NOMO-1 (cell line): ENCODE results near the gene GFRA1.
"Not testable (repeated sequence)": the region's sequence is repeated elsewhere in the genome, so short reads cannot be mapped to it uniquely, and the experiment has no call there.

Experiments used
- DNase-seq, 2 experiments: peaks; one replicate each; lab custom pipeline; 2025; ENCODE audit not compliant: unreplicated experiment in 2 of 2; lab: John Stamatoyannopoulos, UW

Gene GFRA1

GRCh38 chr10:116201670-116202430 lies 71.2 kb downstream of the GFRA1 start:
- no peak for DNase-seq

GRCh38 chr10:116201011-116201410 lies 72.0 kb downstream of the GFRA1 start:
- DNase-seq: no peak

- DNase-seq: no peak
Measured at GRCh38 chr10:116198676-116199035, 74.3 kb downstream of the GFRA1 start.

DNA sequence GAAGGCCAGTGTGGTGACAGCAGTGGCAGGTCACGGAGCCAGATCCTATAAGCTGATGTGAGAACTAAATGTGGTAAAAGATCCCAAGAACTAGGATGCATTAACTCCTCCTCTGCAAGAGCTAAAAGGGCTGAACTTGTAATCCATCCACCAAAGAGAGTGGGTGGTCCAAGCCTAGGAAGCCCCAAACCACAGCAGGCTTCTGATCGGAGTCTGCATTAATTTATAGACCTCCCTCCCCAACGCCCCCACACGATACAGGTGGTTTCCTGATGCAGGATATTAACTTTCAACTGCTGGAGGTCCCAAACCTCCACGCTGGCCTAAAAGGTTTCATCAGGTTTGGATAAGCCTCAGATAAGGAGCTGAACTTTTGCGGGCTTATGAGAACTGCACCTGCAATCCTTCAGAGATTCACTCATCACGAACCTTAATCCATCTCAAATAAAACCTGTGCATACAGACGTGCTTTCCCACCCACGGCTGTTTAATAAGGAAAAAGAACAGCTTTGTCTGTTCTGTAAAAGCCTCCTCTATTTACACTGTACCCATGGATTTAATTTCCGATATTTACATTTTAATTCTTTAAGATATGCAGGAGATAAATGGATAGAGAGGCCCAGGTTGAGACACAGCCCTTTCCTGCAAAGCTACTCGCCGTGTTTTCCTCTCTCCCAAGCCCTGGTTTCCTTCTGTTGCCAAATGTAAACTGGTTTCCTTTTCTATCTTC lies 74.9 kb downstream of the GFRA1 start:
- no peak for DNase-seq

DNA sequence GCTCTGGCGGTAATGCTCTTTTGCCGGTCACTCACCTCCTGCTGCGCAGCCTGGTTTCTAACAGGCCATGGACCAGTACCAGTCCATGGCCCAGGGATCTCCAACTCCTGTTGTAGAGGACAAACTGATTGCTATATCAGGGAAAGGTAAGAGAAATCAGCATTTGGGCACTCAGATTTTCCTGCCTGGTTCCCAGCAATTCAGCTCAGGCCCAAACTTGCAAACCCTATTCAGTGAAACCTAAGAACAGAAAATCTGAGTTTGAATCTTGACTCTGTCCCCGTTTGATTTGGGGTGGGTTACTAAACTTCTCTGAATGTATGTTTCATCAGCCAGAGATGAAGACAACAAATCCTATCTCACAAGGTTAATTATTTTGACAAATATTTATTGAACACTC lies 77.4 kb downstream of the GFRA1 start:
- DNase-seq: no peak

DNA sequence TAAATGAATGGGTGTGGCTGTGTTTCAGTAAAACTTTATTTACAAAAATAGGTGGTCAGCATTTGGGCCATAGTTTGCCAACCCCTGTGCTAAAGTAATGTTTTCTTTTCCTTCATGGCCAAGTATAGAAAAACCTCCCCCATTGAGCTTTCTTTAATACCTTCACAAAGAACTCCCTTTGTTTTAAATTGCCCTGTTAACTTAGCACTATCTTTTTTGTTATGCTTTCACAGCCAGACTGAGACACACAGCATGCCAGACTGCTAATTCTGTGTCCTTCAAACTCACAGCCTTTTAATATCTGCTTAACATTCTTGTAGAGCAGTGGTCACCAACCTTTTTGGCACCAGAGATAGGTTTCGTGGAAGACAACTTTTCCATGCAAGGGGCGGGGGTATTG lies 78.0 kb downstream of the GFRA1 start:
- DNase-seq: no peak

GRCh38 chr10:116194061-116194460 lies 78.9 kb downstream of the GFRA1 start:
- no peak for DNase-seq

DNA sequence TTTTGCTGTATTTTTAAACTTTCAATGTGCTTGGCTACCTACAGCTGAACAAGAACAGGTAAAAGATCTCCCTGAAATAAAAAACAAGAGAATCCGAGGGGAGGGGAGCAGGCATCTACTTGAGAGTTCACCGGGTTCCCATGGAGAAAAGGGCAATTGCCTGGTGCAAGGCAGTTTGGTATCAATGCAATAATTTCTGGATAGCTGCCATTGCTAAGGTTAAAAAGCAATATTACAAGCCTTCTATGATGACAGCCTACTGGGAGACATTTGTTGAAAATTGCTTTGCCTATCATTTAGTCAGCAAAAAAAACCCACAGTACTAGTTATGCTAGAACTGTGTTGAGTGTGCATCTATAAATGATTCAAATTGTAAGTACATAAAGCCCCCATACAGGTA lies 82.1 kb downstream of the GFRA1 start:
- no peak for DNase-seq

DNA sequence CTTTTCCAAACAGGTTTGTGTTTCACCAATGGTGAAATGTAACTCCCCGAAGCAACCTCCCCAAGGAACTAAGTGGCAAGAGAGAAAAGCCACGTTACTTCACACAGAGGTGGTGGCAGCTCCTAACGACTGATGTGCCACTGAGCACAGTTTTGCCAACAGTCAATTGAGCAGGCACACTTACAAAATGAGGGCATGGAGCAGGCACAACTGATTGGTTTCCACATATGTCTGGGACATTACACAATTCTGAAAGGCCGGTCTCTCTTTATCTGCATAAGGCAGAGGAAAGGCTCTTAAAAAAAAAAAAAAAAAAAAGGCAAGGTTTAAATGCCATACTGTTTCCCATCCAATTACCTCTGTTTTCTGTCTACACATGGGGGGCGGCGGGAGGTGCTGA lies 86.7 kb downstream of the GFRA1 start:
- no peak for DNase-seq

DNA sequence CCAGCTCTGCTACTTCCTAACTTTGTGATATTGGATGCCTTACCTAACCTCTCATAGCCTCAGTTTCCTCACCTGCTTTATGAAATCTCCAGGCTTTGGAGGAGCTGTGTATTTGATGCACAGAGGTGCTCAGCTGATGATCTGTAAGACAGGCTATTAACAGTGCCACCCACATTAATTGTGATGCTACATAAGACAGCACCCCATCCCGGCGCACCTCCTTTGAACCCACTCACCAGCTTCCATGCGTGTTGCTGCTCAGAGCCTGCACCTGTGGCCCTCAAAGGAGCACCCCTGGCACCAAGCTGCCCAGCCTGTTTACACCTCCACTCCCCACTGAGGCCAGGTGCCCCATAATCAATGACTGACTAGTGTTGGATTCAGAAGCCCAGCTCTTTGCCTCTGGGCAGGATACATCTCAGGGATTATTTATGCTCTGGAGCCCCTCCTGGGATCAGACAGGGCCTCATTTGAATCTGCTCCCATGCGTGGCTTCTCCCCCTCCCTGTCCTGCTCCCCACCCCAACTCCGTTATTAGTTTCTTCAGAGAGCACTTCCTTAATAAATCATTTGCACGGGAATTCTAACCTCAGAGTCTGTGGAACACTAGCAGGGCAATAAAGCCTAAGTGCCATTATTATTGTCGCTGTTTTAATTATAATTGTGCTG lies 87.7 kb downstream of the GFRA1 start:
- DNase-seq: no peak

DNA sequence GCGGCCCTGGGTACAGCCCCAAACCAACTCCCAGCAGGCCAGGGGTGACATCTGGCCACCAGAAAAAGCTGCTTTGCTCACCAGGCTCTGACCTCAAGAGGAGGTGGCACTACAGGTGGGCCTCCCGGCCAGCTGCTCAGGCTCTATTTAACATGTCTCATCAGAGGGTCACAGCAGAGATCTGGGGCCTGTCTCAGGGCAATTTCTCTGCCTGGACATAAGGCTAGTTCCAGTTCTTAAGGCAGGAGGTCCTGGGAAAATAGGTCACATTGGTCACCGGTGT lies 88.6 kb downstream of the GFRA1 start:
- DNase-seq: no peak

DNA sequence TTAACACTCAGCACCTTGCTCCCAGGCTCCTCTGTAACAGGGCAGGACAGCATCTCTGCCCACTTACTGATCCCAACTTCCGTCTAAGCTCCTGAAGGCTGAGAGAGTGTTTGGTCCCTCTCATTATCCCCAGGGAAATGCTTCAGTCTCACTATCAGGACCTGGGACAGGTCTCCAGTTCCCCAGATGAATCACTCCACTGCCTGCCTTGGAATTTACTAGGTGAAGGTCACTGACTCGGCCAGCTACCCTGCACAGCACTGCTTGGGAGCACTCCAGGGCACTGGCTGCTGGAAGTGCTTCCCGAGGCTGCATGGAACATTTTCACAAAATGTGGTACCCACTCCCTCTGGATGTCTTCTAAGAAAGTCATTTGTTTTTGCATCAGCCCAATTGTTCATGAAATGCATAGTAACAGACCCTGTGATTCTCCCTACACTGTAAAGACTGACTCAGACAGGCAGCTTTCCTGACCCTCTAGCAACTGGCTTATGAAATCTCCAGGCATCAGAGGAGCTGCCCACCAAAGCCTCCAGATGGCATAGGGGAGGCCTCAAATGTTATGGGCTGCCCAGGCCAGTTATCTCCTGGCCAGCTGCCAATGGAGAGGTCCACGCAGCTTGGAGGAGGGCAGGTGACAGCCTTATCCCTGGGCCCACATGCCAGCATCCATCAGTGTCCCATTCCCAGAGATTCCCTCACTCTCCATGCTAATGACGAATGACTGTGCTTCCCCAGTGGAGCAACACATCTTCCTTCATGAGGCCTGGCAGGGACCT lies 89.1 kb downstream of the GFRA1 start:
- DNase-seq: no peak

DNA sequence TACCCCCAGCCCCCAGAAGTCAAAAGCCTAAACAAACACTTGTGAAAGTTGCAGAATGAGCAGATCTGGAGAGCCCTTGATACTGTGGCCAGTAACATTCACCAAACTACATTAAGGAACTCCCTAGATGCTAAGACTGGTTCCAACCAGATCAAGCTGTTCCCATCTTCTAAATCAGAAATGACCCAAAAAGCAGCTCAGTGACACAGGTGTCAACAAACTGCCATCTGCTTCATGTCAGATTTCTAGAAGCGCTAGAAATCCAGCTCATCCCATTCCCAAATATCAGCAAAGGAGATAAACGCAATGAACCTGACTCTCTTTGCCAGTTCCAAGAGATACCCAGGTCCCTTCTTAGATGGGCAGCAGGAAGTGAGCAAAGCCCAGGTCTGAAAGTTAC lies 90.6 kb downstream of the GFRA1 start:
- DNase-seq: no peak

- no peak for DNase-seq
Measured at GRCh38 chr10:116178086-116178605, 94.9 kb downstream of the GFRA1 start.

- DNase-seq: no peak
Measured at GRCh38 chr10:116175231-116175630, 97.8 kb downstream of the GFRA1 start.

DNA sequence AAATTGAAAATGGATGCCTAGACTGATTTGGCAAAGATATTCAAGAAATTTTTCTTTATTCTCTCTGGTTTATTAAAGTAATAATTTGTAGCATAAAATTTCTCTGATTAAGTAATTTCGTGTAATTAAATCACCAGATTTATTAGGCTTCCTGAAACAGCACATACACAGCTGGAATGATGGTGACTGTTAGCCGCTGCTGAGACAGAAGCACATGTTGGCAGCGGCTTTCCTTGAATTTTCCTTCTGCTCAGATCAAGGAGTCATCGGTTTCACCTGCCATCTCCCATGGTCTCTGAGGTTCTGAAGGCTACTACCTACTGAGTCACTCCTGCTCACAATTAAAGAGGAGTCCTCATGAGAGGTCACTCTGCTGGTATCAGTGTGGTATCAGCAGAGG lies 101.5 kb downstream of the GFRA1 start:
- no peak for DNase-seq

- no peak for DNase-seq
Measured at GRCh38 chr10:116170815-116171250, 102.2 kb downstream of the GFRA1 start.

GRCh38 chr10:116169782-116170445 lies 103.1 kb downstream of the GFRA1 start:
- no peak for DNase-seq

GRCh38 chr10:116168745-116169144 lies 104.3 kb downstream of the GFRA1 start:
- no peak for DNase-seq

DNA sequence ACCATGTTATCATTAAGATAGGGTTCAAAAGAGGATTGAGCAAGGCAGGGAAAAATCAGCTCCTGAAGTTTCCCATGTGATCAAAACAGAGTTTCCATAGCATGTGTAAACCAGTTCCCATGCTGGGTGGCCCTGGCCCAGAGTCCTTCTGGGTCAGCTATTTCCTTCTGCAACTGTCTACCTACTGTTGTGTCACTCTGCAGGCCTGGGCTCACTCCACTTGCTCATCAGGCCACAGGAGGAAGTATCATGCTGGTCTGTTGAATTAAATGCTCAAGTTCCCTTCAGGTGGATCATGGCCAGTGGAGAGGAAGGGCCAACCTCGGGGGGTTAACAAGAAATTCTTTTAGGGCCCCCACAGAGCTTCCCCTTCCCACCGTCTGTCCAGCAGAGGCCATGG lies 104.7 kb downstream of the GFRA1 start:
- no peak for DNase-seq

DNA sequence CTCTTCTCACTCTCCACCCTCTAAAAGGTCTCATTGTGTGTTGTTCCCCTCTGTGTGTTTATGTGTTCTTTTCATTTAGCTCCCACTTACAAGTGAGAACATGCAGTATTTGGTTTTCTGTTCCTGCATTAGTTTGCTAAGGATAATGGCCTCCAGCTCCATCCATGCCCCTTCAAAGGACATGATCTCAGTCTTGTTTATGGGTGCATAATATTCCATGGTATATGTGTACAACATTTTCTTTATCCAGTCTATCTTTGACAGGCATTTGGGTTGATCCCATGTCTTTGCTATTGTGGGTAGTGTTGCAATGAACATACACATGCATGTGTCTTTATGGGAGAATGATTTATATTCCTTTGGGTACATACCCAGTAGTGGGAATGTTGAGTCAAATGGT lies 107.1 kb downstream of the GFRA1 start:
- DNase-seq: not testable (repeated sequence)
